Stimulated activated CD8-positive, alpha-beta memory T cell treated with anti-CD3 and anti-CD28 coated beads, Interleukin-2, amount 100 ng/mL, for 1 hour (primary cell): Measurements from ENCODE around the gene RBM26.
"Not testable (repeated sequence)": the region's sequence is repeated elsewhere in the genome, so short reads cannot be mapped to it uniquely, and the experiment has no call there.

Experiments used
- DNase-seq, 2 donors: peaks; one replicate each; pipeline ENCODE4 v3.0.0-alpha.2; 2020; ENCODE audit warnings: low read depth in 2 of 2

RBM26 gene

DNA sequence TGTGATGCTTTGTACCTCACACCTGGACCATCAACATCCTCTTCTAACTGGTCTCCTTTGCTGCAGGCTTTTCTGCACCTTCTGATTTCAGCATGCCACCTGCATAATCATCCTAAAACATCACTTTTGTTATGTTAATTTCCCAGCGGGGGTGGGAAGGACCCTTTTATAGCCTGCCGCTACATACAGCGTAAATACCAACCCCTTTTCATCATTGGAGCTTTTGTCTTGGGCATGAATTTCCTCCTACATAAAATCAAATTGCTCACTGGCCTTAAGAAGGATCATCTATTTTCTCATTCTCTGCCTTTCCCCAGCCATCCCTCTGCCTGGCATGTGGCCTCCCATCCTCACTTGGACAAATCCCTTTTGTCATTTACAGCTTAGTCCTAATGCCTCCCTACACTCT lies 124.7 kb downstream of the RBM26 start:
- DNase-seq = no peak

DNA sequence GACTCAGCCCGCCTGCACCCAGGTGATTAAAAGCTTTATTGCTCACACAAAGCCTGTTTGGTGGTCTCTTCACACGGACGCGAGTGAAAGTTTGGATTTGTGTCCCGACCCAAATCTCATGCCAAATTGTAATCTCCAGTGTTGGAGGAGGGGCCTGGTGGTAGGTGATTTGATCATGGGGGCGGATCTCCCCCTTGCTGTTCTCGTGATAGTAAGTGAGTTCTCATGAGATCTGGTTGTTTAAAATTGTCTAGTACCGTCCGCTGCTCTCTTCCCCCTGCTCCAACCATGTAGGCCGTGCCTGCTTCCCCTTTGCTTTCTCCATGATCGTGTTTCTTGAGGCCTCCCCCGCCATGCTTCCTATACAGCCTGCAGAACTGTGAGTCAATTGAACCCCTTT lies 126.3 kb downstream of the RBM26 start:
- not testable (repeated sequence) for DNase-seq

DNA sequence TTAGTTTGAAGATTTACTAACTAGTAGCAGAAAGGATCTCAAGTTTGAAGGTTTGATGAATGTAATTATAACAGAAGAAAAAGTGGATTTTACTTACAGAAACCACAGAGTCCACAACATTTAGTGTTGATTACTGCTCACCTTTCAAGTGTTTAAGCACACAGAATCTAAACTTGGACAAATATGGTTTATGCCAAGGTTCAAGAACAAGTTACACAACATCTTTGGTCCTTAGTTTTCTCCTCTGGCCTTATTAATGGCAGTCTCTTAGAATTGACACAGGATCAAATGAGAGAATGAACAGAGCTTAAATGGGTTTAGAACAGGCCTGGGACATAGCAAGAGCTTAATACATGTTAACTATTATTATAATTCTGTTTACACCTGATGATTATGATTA lies 133.0 kb downstream of the RBM26 start:
- DNase-seq = no peak

DNA sequence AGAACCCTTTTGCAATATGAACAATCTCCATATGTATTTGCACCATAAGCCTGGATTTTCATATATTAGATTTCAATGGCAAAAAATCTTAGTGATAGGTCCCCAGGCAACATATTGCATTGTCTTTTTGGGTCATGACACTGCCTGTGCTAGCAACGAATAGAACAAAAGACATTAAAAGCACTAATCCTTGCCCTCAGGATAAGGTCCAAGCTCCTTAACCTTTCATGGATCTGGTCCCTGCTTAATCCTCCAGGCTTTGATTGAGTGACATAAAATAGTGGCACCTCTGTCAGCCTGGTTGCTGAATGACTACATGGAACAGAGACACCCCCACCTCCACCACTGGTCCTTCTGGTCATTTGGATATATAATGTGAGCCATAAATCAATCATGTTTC lies 134.4 kb downstream of the RBM26 start:
- no peak for DNase-seq

DNA sequence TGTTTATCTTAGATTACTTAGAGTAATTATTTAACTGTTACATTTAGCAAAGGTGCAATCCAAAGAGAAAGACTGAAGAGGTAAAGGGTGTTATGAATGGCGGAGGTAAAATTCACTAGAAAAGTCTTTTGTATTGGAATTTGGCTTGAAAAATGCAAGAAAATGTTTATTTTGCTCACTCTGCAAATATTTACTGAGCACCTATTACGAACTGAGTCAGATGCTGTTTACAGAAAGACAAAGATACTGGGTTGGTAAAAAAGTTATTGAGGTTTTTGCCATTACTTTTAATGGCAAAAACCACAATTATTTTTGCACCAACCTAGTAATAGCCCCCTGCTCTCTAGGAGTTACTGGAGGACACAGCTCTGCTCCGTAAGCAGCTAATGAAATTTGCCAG lies 135.2 kb downstream of the RBM26 start:
- DNase-seq = no peak
